CD4-positive, alpha-beta T cell treated with Interferon gamma for 1 hour (primary cell): ENCODE data around the gene OR13H1.
"Not testable (repeated sequence)": the region's sequence is repeated elsewhere in the genome, so short reads cannot be mapped to it uniquely, and the experiment has no call there.

Experiments used
- DNase-seq: peaks from one replicate; pipeline ENCODE4 v3.0.0-alpha.2; 2020

The OR13H1 gene, protein sequence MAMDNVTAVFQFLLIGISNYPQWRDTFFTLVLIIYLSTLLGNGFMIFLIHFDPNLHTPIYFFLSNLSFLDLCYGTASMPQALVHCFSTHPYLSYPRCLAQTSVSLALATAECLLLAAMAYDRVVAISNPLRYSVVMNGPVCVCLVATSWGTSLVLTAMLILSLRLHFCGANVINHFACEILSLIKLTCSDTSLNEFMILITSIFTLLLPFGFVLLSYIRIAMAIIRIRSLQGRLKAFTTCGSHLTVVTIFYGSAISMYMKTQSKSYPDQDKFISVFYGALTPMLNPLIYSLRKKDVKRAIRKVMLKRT

DNA sequence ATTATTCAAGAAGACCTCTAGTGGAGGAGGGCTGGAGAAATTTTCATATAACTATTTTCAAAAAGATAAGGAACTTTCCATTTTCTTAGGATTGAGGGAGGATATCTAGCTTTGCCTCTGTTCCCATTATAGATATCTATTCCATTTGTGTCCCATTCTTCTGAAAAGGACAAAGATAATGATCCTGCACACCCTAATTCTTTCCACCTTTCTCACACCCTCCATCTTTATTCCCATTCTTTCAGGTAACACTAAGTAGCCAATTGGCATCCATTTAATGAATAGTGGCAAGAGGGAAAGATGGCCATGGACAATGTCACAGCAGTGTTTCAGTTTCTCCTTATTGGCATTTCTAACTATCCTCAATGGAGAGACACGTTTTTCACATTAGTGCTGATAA lies at the start of gene OR13H1:
Gene OR13H1, plus strand, starts transcription at position 301 of the 400 bp plus-strand sequence. Its CDS starts 0 bp downstream, at position 301.
- DNase-seq = no peak

DNA sequence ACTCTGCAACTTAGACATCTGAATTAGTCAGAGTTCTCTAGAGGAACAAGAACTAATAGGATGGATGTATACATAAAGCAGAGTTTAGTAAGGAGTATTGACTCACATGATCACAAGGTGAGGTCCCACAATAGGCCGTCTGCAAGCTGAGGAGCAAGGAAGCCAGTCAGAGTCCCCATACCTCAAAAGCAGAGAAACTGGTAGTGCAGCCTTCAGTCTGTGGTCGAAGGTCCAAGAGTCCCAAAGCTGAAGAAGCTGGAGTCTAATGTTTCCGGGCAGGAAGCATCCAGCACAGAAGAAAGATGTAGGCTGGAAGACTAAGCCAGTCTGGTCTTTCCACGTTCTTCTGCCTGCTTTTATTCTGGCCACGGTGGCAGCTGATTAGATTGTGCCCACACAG lies 42.3 kb upstream of the OR13H1 start:
- not testable (repeated sequence) for DNase-seq

DNA sequence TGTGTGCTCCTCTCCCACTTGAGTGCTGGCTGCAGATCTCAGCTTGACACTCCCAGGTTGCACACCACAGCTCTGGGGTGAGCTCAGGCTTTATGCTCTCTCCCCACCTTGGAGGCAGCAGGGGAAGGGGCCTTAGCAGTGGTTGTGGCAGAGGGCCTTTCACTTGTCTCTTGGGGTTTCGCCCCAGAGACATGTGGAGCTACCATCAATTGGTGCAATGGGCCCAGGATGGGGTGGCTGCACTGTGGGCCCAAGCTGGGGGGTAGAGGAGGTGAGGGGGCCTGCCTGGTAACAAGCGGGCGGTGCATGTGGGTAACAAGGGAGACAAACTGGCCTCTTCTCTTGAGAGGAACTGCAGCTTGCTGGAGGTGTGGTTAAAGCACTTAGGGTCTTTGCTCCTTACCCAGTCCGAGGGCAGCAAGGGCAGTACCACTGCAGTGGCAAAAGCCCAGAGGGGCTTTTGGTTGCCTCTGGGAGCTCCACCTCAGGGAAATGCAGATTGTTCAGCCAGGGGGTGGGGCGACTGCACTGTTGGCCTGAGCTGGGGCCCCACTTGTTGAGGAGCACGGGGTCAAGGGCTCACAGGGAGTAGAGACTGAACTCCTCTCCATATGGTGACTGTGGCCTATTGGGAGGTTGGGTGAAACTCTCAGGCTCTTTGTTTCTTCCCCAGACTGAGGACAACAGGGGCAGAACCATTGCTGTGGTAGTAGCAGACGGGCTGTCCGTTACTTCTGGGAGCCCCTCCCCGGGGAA lies 30.5 kb upstream of the OR13H1 start:
- no peak for DNase-seq

DNA sequence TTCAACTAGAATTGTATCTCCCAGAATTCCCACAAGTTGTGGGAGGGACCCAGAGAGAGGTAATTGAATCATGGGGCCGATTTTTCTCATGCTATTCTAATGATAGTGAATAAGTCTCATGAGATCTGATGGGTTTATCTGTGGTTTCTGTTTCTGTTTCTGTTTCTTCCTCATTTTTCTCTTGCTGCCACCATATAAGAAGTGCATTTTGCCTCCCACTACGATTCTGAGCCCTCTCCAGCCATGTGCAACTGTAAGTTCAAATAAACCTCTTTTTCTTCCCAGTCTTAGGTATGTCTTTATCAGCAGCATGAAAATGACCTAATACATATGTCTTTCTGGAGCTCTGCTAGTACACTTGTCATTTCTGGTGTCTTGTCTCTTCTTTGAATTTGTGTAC lies 22.1 kb upstream of the OR13H1 start:
- no peak for DNase-seq

DNA sequence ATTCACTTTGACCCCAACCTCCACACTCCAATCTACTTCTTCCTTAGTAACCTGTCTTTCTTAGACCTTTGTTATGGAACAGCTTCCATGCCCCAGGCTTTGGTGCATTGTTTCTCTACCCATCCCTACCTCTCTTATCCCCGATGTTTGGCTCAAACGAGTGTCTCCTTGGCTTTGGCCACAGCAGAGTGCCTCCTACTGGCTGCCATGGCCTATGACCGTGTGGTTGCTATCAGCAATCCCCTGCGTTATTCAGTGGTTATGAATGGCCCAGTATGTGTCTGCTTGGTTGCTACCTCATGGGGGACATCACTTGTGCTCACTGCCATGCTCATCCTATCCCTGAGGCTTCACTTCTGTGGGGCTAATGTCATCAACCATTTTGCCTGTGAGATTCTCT lies 344 bp downstream of the OR13H1 start:
- no peak for DNase-seq

DNA sequence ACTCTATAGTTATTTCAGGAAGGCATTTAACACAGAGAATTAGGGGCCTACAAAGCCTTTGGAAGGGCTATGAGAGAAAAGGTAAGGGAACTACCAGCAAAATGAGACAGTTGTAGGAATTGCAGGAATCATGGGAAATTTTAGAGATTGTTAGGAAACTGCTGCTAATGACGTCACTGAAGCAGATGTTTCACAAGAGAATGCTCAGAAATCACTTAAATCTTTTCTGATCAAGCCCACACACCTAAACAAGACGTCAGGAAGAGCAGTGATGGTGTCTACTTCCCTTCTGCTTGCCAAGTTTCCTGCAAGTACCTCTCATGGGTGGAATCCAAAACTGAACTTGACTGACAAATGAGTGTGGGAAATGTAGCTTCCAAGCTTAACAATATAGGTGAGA lies 5.1 kb downstream of the OR13H1 start:
- DNase-seq = no peak

DNA sequence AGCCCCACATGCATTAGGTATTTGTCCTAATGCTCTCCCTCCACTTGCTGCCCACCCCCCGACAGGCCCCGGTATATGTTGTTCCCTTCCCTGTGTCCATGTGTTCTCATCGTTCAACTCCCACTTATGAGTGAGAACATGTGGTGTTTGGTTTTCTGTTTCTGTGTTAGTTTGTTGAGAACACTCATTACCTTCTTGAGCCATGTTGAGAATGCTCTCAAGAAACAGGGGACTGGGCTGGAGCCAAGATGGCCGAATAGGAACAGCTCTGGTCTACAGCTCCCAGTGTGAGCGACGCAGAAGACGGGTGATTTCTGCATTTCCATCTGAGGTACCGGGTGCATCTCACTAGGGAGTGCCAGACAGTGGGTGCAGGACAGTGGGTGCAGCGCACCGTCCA lies 8.6 kb downstream of the OR13H1 start:
- not testable (repeated sequence) for DNase-seq

DNA sequence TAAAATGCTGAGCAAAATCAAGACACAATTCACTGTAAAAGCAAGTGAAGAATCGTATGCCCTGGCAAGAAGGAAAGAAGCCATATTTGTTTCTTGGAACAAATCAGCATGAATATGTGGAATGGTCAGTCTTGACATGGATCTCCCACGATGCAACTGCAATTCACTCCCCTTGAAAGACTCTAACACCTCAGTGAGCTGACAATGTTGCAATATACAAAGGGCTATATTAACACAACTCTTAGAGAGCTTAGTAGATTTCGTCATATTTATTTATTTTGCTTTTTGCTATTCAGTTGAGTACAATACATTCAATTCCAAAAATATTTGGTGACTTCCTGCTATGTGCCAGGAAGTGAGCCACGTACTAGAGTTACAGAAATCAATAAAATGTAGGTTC lies 14.7 kb downstream of the OR13H1 start:
- DNase-seq = no peak

DNA sequence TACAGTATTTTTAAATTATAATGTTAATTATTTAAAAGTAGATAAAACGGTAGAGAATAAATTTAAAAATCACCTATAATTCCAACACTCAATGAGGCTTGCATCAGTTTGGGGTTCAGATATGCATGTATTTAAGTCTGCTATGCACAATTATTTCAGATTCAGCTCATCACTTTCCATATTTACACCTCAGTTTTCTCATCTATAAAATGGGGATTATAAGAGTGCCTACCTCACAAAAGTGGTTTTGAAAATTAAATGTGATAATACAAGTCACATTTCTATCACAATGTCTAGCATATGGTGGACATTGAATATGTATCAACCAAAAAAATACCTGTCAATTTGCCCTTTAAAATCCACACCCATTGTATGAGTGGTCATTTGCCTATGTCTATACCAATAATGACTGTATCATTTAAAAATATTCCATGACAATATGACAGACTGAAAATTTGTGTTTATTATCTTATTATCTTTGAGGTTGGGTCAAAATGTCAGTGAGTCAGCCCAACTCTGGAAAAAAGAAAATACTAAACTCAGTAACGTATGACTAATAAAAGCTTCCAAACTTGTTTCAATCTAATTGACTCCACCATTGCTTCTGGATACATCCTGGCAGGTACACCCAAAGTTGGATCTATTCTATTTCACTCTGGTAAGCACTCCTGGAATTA lies 20.8 kb downstream of the OR13H1 start:
- no peak for DNase-seq

DNA sequence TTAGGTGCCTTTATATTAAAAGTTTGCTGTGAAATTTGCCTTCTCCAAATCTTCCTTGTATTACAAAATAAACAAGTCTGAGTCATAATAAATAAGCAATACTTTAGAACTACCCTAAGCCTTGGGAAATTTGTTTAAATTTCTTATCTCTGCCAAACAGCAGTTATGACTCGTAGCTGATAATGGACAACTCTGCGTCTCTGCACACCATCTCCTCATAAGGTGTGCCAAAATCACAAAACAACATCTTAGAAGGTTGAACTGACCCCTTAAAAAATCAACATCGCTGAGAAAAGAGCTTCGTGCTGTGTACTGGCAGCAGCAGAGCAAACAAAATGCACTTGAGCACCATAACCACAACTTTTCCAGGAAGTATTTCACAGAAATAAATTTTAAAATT lies 22.0 kb downstream of the OR13H1 start:
- no peak for DNase-seq

DNA sequence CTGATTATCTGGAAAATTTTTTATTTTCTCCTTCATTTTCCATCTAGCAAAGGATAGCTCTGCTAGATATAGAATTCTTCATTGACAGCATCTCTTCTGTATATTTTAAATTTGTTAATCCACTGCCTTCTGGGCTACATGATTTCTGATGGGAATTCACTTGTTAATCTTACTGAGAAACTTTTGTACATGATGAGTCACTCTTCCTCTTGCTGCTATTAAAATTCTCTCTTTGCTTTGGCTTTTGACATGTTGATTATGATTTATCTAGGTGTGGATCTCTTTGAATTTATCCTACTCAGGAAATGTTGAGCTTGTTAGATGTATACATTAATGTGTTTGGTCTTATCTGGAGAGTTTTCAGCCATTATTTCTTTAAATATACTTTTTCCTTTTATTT lies 27.5 kb downstream of the OR13H1 start:
- no peak for DNase-seq

DNA sequence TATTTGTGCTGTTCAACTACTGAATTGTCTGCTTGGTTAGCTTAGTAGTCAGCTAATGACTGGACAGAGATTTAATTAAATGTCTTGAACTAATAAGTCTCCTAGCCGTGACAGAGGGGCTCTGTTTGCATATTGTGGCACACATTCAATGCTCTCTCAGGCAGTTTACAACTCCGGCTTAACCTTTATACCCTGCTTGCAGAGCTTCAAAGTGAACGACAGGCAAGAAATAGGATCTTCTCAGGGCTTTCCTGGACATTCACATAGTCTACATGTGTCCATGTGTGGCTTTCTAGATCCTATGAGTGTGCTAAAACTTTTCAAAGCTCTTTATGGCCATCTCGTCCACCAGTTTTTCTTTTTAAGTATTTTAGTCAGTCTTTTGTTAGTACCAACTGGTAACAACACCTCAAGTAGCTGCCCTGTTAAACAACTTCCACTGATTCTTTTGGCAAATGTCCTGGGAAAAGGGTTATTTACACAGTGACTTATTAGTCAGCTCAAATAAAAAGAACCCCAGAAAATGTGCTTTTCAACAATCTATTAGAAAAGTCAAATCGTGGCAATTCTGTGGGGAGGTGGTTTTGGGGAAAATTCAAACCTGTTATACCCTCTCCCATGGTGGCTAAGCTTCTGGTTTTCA lies 28.6 kb downstream of the OR13H1 start:
- DNase-seq = no peak

DNA sequence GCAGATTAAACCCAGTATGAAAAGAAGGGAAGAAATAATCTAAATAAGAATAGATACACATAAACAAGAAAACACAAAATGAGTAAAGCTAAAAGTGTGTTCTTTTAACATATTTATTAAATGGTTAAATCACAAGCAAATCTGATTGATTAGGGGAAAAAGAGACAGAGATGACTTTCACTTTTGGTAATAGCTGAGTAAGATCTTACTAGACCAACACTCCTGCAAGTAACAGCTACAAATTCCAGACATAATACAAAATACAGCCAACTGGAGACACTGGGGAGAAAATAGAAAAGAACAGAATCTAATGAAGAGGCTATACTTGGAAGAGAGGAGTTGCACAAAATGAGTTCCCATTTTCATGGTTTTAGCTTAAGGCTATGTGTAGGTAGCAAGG lies 33.5 kb downstream of the OR13H1 start:
- no peak for DNase-seq

DNA sequence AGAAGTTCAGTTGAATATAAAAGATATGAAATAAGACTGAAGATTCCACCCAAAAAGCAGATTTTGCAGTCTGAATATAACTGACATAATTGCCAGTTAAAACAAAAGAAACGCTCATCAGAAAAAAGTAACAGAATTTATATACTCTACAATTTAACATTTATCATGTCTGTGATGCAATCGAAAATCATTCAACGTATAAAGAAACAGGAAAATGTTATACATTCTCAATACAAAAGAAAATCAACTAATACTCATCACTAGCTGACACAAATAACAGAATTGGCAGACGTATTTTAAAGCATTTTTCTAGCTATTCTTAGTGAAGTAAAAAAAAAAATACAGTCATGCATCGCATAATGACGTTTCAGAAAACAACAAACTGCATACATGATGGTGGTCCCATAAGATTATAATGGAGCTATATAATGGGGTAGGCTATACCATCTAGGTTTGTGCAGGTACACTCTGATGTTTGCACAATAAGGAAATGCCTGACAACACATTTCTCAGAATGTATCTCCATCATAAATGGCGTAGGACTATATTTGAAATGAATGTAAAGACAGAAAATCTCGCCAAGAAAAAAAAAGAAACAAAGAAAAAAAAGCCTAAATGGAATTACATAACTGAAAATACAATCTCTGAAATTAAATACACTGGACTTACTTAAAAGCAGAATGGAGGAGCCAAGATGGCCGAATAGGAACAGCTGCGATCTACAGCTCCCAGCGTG lies 34.3 kb downstream of the OR13H1 start:
- DNase-seq = no peak

DNA sequence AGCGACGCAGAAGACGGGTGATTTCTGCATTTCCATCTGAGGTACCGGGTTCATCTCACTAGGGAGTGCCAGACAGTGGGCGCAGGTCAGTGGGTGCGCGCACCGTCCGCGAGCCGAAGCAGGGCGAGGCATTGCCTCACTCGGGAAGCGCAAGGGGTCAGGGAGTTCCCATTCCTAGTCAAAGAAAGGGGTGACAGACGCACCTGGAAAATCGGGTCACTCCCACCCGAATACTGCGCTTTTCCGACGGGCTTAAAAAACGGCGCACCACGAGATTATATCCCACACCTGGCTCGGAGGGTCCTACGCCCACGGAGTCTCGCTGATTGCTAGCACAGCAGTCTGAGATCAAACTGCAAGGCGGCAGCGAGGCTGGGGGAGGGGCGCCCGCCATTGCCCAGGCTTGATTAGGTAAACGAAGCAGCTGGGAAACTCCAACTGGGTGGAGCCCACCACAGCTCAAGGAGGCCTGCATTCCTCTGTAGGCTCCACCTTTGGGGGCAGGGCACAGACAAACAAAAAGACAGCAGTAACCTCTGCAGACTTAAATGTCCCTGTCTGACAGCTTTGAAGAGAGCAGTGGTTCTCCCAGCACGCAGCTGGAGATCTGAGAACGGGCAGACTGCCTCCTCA lies 35.0 kb downstream of the OR13H1 start:
- not testable (repeated sequence) for DNase-seq

DNA sequence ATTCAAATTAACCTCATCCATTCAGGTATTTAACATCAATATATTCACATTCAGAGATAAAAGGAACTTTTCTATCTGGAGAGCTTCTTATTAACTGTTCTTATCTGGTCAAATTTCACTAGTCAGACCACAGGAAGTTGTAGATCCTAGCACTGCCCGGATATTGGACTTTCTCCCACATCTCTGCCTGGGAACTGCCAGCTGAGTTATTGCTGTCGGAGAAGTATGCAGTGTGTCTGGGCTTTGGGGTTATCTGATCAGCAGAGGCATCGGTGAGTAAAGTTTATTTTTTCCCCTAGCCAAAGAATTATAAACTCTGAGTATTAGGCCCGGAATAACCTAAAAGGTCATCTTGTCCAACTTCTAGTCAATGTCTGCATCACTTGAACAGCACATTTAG lies 45.1 kb downstream of the OR13H1 start:
- no peak for DNase-seq
